Measurements from ENCODE around the gene THUMPD2.

GRCh38 chr2:39782591-39782990 is 3.5 kb upstream of the THUMPD2 start:
- TF ChIP-seq CTCF (IDR thresholded peaks at IDR 0.05), result no peak
- no peak for TF ChIP-seq POLR2A (IDR thresholded peaks at IDR 0.05)
- TF ChIP-seq POLR2AphosphoS5 (IDR thresholded peaks at IDR 0.05; ENCODE audit: insufficient read depth in 1 of 2, low read depth in 1 of 2), result no peak
